ENCODE measurements around the gene FAM24B. TPM values are rescaled to one million over a fixed set of nuclear protein-coding genes. Genes with fewer than 3 reads are reported as not detected.
"Not testable (repeated sequence)": the region's sequence is repeated elsewhere in the genome, so short reads cannot be mapped to it uniquely, and the experiment has no call there.

Gene FAM24B
- polyA plus RNA-seq, 1 donor from 2014 or later = 3.4 TPM

DNA sequence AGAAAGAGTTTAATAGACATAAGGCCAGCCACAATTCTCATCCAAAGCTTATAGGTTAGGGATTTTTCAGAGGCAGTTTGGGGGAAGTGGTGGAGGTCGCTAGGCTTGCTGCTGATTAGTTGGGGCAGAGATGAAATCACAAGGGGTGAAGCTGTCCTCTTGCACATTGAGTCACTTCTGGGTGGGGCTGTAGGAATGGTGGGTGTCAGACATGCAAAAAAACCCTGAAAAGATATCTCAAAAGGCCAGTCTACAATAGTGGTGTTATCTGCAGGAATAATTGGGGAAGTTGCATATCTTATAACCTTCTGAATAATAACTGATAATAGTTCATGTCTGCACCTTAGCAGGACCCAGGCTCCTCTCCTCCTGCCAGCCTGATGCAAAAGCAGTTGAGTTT, 2.1 kb downstream of the FAM24B start:
- no peak overlapping the region for H3K9ac ChIP-seq (ENCODE audit: low read length)
- no peaks in the 10 kb centered on the region for H3K36me3 ChIP-seq (ENCODE audit: insufficient read depth, low read length)
- no peak overlapping the region for H3K4me3 ChIP-seq (ENCODE audit: low read length)
- H3K27me3 ChIP-seq (ENCODE audit: insufficient read depth, low read depth, low read length) = no peaks in the 10 kb centered on the region
- no peaks in the 10 kb centered on the region for H3K9me3 ChIP-seq (ENCODE audit: low read length)
- H3K9me2 ChIP-seq (ENCODE audit: insufficient read depth, low read length) = no peaks in the 10 kb centered on the region
- no peaks in the 10 kb centered on the region for H3K79me2 ChIP-seq (replicated peaks; ENCODE audit: insufficient read depth, low read length)
- H4K20me1 ChIP-seq (ENCODE audit: insufficient read depth) = no peaks in the 10 kb centered on the region
- no peak overlapping the region for H3K27ac ChIP-seq (ENCODE audit: low read length)
- no peaks in the 10 kb centered on the region for H3F3A ChIP-seq (ENCODE audit: insufficient read depth, low read length, poor library complexity, severe bottlenecking)
- H3K4me2 ChIP-seq (ENCODE audit: low read length) = no peak overlapping the region
- H2AFZ ChIP-seq (ENCODE audit: low read depth, low read length) = no peak overlapping the region
- no peak for TF ChIP-seq TAF1 (IDR thresholded peaks at IDR 0.05; ENCODE audit: low read depth)

- Histone ChIP-seq H3K9ac (ENCODE audit: low read length) (no peak overlapping the region), H3K27ac (ENCODE audit: low read length) (no peak overlapping the region), H3K9me2 (ENCODE audit: insufficient read depth, low read length) (no peaks in the 10 kb centered on the region), H3K9me3 (ENCODE audit: low read length) (no peaks in the 10 kb centered on the region), H3F3A (ENCODE audit: insufficient read depth, low read length, poor library complexity, severe bottlenecking) (no peaks in the 10 kb centered on the region), H3K79me2 (replicated peaks; ENCODE audit: insufficient read depth, low read length) (no peaks in the 10 kb centered on the region), H2AFZ (ENCODE audit: low read depth, low read length) (no peak overlapping the region), H3K4me2 (ENCODE audit: low read length) (no peak overlapping the region), H3K27me3 (ENCODE audit: insufficient read depth, low read depth, low read length) (no peaks in the 10 kb centered on the region), H3K4me3 (ENCODE audit: low read length) (no peak overlapping the region), H4K20me1 (ENCODE audit: insufficient read depth) (no peaks in the 10 kb centered on the region), H3K36me3 (ENCODE audit: insufficient read depth, low read length) (no peaks in the 10 kb centered on the region)
- TF ChIP-seq POLR2AphosphoS5 (IDR thresholded peaks at IDR 0.05) = no peak
- TF ChIP-seq RAD21 (conservative IDR thresholded peaks at IDR 0.05) = no peak
- TF ChIP-seq EZH2 (IDR thresholded peaks at IDR 0.05; ENCODE audit: borderline replicate concordance, insufficient read depth, low read length, poor library complexity, severe bottlenecking) = no peak
- no peak for TF ChIP-seq EP300 (conservative IDR thresholded peaks at IDR 0.05; ENCODE audit: poor library complexity, severe bottlenecking)
- TF ChIP-seq MXI1 (conservative IDR thresholded peaks at IDR 0.05; ENCODE audit: poor library complexity, severe bottlenecking) = no peak
- TF ChIP-seq, protein P1, sequence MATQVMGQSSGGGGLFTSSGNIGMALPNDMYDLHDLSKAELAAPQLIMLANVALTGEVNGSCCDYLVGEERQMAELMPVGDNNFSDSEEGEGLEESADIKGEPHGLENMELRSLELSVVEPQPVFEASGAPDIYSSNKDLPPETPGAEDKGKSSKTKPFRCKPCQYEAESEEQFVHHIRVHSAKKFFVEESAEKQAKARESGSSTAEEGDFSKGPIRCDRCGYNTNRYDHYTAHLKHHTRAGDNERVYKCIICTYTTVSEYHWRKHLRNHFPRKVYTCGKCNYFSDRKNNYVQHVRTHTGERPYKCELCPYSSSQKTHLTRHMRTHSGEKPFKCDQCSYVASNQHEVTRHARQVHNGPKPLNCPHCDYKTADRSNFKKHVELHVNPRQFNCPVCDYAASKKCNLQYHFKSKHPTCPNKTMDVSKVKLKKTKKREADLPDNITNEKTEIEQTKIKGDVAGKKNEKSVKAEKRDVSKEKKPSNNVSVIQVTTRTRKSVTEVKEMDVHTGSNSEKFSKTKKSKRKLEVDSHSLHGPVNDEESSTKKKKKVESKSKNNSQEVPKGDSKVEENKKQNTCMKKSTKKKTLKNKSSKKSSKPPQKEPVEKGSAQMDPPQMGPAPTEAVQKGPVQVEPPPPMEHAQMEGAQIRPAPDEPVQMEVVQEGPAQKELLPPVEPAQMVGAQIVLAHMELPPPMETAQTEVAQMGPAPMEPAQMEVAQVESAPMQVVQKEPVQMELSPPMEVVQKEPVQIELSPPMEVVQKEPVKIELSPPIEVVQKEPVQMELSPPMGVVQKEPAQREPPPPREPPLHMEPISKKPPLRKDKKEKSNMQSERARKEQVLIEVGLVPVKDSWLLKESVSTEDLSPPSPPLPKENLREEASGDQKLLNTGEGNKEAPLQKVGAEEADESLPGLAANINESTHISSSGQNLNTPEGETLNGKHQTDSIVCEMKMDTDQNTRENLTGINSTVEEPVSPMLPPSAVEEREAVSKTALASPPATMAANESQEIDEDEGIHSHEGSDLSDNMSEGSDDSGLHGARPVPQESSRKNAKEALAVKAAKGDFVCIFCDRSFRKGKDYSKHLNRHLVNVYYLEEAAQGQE (IDR thresholded peaks at IDR 0.05; ENCODE audit: borderline replicate concordance) = no peak
Measured at GRCh38 chr10:122876467-122876855, 2.9 kb downstream of the FAM24B start.

DNA sequence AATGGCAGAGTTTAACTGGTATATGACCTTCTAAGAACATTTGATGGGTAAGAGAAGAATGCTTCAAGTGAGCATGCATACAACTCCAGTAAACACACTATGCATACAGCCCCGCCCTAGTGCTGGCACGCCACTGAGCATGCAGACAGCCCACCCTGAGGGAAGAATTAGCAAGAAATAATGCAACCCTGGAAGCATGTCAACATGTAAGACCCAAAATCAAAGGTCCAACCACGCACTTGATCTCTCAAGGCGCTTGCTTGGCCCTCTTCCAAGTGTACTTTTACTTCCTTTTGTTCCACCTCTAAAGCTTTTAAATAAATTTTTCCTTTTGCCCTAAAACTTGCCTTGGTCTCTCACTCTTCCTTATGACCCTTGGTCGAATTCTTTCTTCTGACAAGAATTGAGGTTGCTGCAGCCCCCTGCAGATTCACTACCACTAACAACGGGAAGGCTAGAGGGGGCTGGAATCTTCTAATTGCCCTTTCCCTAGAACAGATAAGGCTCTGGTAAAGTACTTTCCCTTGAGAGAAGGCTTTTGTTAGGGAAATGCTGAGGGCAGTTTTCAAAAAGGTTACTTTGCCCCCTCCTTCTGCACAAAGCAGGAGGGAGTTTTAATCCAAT, 3.4 kb downstream of the FAM24B start:
- Histone ChIP-seq H3K4me2 (ENCODE audit: low read length) (no peak overlapping the region), H3K9me2 (ENCODE audit: insufficient read depth, low read length) (no peaks in the 10 kb centered on the region), H3K9me3 (ENCODE audit: low read length) (no peaks in the 10 kb centered on the region), H3K9ac (ENCODE audit: low read length) (no peak overlapping the region), H4K20me1 (ENCODE audit: insufficient read depth) (no peaks in the 10 kb centered on the region), H3K79me2 (replicated peaks; ENCODE audit: insufficient read depth, low read length) (no peaks in the 10 kb centered on the region), H3K36me3 (ENCODE audit: insufficient read depth, low read length) (no peaks in the 10 kb centered on the region), H3K27ac (ENCODE audit: low read length) (no peak overlapping the region), H3F3A (ENCODE audit: insufficient read depth, low read length, poor library complexity, severe bottlenecking) (no peaks in the 10 kb centered on the region), H3K27me3 (ENCODE audit: insufficient read depth, low read depth, low read length) (no peaks in the 10 kb centered on the region), H3K4me3 (ENCODE audit: low read length) (no peak overlapping the region), H2AFZ (ENCODE audit: low read depth, low read length) (no peak overlapping the region)
- no peak for TF ChIP-seq POLR2AphosphoS5 (IDR thresholded peaks at IDR 0.05)

DNA sequence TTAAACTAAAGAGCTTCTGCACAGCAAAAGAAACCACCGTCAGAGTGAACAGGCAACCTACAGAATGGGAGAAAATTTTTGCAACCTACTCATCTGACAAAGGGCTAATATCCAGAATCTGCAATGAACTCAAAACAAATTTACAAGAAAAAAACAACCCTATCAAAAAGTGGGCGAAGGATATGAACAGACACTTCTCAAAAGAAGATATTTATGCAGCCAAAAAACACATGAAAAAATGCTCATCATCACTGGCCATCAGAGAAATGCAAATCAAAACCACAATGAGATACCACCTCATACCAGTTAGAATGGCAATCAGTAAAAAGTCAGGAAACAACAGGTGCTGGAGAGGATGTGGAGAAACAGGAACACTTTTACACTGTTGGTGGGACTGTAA, 7.4 kb downstream of the FAM24B start:
- not testable (repeated sequence) for H3K9me2 ChIP-seq (ENCODE audit: insufficient read depth, low read length); H3K4me2 ChIP-seq (ENCODE audit: low read length); H3K4me3 ChIP-seq (ENCODE audit: low read length); H3K9me3 ChIP-seq (ENCODE audit: low read length); H3K9ac ChIP-seq (ENCODE audit: low read length); H4K20me1 ChIP-seq (ENCODE audit: insufficient read depth); H3F3A ChIP-seq (ENCODE audit: insufficient read depth, low read length, poor library complexity, severe bottlenecking); H3K36me3 ChIP-seq (ENCODE audit: insufficient read depth, low read length); H3K27ac ChIP-seq (ENCODE audit: low read length); H3K79me2 ChIP-seq (replicated peaks; ENCODE audit: insufficient read depth, low read length); H3K27me3 ChIP-seq (ENCODE audit: insufficient read depth, low read depth, low read length); H2AFZ ChIP-seq (ENCODE audit: low read depth, low read length)

- not testable (repeated sequence) for H3K4me3 ChIP-seq (ENCODE audit: low read length); H3K36me3 ChIP-seq (ENCODE audit: insufficient read depth, low read length); H4K20me1 ChIP-seq (ENCODE audit: insufficient read depth); H3K27me3 ChIP-seq (ENCODE audit: insufficient read depth, low read depth, low read length); H3K79me2 ChIP-seq (replicated peaks; ENCODE audit: insufficient read depth, low read length); H3K9me3 ChIP-seq (ENCODE audit: low read length); H3K4me2 ChIP-seq (ENCODE audit: low read length); H3K27ac ChIP-seq (ENCODE audit: low read length); H3K9me2 ChIP-seq (ENCODE audit: insufficient read depth, low read length); H3K9ac ChIP-seq (ENCODE audit: low read length); H2AFZ ChIP-seq (ENCODE audit: low read depth, low read length); H3F3A ChIP-seq (ENCODE audit: insufficient read depth, low read length, poor library complexity, severe bottlenecking)
Measured at GRCh38 chr10:122868768-122869167, 10.6 kb downstream of the FAM24B start.

DNA sequence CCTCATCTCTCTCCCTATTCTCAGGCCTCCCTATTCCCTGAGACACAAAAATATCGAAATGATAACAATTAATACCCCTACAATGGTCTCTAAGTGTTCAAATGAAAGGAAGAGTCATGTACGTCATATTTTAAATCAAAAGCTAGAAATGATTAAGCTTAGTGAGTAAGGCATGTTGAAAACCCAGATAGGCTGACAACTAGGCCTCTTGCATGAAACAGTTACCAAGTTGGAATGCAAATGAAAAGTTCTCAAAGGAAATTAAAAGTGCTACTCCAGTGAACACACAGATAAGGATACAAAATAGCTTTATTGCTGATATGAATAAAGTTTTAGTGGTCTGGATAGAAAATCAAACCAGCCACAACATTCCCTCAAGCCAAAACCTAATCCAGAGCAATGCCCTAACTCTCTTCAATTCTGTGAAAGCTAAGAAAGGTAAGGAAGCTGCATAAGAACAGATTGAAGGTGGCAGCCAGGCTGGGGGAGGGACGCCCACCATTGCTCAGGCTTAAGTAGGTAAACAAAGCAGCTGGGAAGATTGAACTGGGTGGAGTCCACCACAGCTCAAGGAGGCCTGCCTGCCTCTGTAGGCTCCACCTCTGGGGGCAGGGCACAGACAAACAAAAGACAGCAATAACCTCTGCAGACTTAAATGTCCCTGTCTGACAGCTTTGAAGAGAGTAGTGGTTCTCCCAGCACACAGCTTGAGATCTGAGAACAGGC, 12.5 kb downstream of the FAM24B start:
- not testable (repeated sequence) for H3K9me2 ChIP-seq (ENCODE audit: insufficient read depth, low read length); H2AFZ ChIP-seq (ENCODE audit: low read depth, low read length); H3K27ac ChIP-seq (ENCODE audit: low read length); H3F3A ChIP-seq (ENCODE audit: insufficient read depth, low read length, poor library complexity, severe bottlenecking); H3K79me2 ChIP-seq (replicated peaks; ENCODE audit: insufficient read depth, low read length); H3K4me2 ChIP-seq (ENCODE audit: low read length); H3K27me3 ChIP-seq (ENCODE audit: insufficient read depth, low read depth, low read length); H3K36me3 ChIP-seq (ENCODE audit: insufficient read depth, low read length); H3K9ac ChIP-seq (ENCODE audit: low read length); H3K4me3 ChIP-seq (ENCODE audit: low read length); H3K9me3 ChIP-seq (ENCODE audit: low read length); H4K20me1 ChIP-seq (ENCODE audit: insufficient read depth)

Measured in neural cell (in vitro differentiated cells).